ENCODE results near the gene WFIKKN1.

Gene WFIKKN1

DNA sequence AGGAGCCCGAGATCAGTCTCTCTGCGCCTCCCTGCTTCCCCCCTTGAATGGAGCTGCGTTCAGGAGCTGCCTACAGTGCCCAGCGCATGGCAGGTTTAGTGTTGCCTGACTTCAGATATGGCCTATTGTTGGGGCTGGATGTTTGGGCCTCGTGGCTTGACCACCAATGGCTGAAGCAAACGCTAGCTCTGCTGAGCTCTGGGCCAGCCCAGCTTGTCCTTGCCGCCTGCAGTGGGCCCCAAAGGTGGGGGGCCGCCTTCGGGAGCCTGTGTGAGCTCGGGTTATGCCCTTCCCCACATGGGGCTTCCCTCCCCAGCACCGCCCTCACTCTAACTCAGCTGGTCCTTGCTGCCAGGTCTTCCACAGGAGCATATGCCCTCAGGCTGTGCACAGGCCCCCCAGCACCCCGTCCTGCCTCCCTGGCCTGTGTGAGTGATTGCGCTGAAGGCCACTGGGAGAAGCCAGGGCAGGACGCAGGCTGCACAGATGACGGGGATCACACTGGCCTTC, 7.3 kb downstream of the WFIKKN1 start:
- DNase-seq, result no peak

DNA sequence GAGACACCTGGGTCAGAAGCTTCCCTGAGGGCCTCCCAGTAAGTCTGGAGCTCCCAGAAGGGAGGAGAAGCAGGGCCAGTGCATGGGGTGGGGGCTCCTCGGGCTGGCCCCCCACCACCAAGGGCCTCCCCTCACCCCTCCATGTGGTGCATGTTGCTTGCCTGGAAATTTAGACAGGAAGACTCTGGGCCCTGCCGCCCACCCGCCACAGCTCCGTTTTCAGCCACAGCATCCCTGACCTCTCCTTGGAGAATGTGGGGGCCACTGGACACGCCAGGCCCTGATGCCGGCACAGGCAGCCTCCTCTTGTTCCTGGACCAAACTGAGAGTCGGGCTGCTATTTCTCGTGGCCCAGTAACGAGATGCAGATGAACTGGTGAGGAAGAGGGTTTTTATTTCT, 8.1 kb downstream of the WFIKKN1 start:
- no peak for DNase-seq

DNA sequence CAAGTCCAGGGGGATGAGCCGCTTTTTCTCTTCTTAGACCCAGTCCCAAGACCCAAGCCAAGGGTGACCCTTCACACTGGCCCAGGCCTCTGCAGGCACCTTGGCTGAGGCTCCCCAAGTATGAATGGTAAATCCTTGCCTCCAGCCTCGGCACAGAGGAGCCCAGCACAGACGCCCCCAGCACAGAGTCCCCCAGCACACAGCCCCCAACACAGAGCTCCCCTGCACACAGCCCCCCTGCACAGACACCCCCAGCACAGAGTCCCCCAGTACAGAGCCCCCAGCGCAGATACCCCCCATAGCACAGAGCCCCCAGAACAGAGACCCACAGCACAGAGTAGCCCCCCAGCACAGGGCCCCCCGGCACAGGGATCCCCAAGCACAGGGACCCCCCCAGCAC, 9.8 kb downstream of the WFIKKN1 start:
- no peak for DNase-seq

DNA sequence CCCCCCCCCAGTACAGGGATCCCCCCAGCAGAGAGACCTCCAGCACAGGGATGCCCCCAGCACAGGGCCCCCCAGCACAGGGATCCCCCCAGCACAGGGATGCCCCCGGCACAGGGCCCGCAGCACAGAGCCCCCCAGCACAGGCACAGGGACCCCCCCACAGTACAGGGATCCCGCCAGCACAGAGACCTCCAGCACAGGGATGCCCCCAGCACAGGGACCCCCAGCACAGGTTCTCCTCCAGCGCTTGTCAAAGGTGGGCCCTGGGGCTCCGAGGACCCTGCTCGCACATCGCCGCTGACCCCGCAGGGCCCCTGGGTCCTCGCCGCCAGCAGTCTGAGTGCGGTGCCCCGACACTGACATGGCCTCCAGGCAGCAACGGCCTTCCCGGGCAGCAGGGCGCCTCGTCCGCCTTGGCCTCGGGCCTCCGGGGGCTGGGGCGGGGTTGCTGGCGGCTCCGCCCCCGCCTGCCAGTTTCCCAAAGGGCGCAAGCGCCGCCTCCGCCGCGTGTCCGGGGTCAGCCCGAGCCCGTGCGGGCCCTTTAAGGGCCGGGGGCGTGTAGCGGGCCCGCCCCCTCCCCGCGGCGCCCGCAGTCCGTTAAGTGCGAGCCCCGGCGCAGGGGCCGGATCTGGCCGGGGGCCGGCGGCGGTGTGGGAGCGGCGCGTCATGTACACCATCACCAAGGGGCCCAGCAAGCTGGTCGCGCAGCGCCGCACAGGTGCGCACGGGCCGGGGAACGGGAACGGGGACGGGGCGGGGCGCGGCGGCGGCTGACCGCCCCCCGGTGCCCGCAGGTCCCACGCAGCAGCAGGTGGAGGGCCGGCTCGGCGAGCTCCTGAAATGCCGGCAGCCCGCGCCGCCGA, 10.8 kb downstream of the WFIKKN1 start, which contains the start of gene MCRIP2:
Gene MCRIP2 (plus strand): TSS at position 503 of the 863 bp plus-strand sequence. CDS start 164 bp downstream, at position 667.
- DNase-seq, result peak; percentile 38

DNA sequence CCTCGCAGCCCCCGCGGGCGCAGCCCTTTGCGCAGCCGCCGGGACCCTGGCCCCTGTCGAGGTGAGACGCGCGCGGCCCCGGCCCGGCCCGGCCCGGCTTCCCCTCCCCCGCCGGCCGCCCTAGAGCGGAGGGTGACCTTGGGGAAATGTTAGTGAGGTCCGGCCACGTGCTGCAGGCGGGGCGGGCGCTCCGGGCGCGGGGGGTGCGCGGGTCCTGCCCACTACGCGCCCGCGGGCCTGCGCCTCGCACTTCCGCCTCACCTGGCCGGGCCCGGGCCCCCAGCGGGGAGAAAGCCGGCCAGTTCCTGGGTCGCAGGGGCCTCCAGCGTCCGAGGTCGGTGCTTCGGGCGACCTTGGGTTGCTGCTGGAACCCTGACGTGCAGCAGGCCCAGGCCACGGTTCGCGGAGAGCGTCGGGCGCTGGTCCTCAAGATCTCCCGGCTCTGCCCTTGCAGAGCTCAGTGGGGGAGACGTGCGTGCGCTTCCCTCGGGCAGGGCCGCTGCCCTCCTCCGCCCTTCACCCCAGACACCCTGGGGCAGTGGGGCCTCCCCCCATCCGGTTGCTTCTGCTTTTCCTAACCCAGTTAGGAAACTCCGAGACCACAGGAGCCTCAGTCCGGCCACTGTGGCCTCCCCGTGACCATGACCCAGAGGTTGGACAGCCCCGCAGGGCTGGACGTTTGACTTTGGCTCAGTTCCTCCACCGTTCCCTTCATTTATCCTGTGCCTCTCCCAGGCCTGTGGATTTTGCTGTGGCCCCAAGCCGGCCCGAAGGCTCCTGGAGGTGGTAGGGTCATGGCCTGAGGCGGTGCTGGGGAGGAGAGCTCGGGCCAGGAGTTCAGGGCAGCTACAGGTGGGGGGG, 11.6 kb downstream of the WFIKKN1 start:
- DNase-seq, result no peak

DNA sequence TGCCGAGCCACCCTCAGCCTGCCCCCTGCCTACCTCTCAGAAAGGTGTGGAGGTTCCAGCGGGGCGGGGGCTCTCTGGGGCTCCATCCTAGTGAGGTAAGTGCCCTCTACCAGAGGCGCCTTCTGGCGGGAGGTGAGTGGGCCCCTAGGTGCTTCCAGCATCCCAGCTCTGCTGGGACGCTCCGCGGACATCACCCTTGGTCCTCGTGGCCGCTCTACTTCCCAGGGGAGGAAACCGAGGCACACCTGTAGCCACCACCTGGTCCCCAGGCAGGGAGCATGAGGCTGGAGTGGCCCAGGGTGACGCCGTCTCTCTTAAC, 12.2 kb downstream of the WFIKKN1 start:
- DNase-seq, result no peak

DNA sequence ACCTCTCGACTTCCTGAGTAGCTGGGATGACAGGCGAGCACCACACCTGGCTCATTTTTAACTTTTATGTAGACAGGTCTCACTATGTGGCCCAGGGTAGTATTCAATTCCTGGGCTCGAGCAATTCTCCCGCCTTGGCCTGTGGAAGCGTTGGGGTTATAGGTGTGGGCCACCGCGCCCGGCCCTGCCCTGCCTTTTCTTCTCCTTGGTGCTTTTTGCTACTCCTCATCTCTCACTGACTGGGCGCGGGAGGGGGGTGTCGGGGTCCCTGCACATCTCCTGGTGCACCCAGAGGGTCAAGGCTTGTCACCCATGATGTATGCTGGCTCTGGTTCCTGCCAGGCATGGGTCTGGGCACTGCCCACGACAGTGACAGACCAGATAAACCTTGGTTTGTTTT, 13.8 kb downstream of the WFIKKN1 start:
- no peak for DNase-seq

DNA sequence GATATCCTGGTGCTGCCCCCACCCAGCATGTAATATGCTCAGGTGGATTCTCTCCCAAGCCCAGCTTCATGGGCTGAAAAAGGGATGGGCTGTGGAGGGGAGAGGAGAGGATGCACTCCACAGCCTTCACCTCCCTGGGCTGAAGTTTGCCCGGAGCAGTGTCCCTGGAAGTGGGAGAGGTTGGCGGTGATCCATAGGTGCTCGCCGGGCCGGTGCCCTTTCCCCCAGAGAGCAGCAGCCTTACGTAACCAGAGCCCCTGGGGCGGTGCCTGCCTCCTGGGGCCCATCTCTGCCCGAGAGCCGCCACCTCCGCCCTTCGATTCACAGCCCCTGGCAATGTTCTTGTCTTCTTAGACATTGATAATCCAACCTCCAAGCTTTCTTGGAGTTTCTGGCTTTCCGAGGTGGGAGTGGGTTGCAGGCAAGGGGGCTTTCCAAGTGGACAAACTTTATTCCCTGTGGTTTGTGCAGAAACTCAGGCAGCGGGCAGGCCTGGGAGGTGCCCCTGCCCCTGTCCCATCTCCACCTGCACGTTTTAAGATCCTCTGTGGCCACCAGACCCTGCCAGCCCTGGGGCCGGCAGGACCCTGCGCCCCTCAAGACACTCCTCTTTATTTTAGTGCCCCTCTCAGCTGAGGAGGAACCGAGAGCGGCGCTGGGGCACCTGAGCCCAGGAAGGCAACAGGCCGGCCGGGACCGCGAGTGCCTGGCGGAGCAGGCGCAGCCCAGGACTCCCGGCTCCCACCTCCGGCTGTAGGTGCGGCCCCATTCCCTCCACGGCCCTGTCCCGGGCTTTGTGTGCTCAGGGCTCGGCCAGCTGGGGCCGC, 15.3 kb downstream of the WFIKKN1 start:
- DNase-seq, result no peak

DNA sequence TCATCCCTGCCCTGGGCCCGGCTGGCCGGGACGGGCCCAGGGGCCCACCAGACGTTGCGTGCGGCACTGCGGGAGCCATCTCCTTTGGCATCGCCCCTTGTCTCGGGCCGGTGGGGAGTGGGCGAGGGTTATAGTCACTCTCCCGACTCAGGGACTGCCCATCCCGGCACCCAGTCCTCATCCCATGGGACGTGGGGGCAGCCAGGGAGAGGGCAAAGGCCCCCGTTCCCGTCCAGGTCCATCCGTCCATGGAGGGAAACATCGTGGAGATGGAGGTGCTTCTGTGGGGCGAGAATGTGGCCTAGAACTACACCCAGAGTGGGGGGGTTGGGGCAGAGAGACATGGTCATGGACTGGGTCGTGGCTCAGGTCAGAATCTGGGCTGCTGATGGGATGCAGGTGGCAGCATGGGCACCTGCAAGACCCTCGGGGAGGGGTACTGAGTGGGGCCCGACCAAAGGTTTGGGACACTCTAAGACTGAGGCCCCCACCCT, 15.9 kb downstream of the WFIKKN1 start:
- no peak for DNase-seq

DNA sequence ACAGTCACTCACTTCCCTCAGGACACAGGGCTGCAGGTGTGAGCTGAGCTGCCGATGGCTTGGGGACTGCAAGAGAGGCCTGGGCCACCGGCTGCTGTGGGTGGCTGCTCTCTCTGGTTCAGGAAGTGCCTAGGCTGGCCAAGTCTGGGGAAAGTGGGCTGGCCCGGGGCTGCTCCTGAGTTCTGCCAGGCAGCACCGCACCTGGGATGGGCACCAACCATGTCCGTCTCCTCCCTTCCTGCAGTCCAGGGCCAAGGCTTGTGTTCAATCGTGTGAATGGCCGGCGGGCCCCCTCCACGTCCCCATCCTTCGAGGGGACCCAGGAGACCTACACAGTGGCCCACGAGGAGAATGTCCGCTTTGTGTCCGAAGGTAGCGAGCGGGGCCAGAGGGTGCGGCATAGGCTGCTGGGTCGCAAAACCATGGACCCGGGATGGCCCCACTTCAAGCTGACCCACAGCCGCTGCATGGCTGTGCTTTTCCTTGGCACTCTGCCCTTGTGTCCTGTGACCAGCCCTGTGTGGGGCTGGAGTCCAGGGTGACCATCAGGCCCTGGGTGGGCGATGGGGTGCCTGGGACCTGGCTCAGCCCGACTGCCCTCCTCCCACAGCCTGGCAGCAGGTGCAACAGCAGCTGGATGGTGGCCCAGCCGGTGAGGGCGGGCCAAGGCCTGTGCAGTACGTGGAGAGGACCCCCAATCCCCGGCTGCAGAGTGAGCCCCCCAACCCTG, 16.6 kb downstream of the WFIKKN1 start:
- no peak for DNase-seq

DNA sequence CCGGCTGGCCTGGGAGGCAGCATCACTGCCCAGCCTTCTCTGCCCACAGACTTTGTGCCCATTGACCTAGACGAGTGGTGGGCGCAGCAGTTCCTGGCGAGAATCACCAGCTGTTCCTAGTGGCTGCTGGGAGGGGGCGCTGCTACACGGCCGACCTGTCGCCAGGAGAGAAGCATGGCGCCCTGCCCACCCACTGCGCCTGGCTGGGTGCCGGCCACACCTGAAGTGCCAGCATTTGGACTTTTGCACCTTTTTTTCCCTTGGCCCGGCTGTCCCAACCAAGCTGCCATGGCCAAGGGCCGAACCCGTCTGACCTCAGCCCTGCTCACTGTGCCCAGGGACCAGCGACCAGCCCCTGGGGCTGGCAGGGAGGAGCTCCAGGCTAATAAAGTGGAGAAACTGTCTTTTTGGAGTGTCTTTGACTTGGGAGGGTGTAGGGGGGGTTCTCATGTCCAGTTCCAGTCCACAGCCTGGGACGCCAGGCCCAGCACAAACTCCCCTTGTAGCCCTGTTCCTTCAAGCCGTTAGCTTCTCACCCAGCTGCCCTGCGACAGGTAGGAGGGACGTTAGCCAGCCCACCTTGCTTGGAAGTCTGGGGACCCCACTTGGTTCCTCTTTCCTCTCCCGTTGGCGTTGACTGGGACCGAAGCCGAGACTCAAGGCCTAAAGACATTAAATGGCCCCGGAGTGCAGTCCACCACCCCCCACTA, 17.4 kb downstream of the WFIKKN1 start:
- no peak for DNase-seq

DNA sequence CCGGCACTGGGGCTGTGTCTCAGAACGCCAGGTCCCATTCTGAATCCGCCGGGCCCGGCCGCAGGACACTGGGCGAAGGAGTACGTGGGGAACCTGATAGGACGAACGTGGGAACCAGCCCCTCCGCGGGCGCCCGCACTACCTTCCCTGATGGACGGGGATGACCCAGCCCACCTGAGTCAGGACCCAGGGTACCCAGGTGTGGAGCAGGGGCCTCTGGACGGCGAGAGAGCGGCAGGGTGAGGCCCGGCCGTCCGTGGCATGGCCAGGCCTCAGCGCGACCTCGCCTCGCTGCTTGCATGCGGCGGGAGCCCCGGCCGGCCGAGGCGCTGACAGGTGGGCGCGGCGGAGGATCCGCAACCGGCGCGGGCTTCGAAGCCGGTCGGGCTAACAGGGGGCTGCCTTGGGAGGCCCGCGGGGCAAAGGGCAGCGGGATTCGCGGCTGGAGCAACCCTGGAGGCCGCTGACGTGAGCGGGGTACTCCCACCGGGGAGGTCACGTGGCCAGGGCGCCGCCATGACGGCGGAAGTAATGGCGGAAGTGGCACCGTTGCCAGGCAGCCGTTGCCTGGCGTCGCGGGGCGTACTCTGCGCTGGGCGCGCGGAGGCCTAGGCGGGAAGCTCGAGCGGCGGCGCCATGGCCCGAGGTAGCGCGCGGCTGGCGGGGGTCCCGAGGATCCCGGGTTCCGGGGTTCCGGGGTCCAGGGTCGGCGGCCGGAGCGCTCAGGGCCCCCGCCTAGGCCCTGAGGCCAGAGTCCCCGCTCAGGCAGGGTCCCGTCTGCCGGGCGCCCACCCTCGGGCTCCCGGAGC, 18.2 kb downstream of the WFIKKN1 start, which contains the start of gene WDR90:
Gene WDR90 (plus strand): TSS at position 585 of the 809 bp plus-strand sequence. CDS start 52 bp downstream, at position 637.
- peak; percentile 95 for DNase-seq

DNA sequence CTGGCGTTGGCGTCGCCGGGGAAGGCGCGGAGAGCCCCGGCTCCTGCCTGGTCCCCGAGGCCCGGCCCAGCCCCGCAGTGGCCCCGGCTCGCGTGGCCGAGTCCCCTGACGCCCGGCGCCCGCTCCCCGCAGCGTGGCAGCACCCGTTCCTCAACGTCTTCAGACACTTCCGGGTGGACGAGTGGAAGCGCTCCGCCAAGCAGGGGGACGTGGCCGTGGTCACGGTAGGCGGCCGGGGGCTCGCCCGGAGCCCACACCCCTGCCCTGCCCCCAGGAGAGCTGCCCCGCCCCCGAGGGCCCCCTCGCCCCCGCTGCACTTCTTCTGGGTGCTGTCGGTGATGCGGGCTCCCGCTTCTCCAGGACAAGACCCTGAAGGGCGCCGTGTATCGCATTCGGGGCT, 18.8 kb downstream of the WFIKKN1 start:
- DNase-seq, result no peak

DNA sequence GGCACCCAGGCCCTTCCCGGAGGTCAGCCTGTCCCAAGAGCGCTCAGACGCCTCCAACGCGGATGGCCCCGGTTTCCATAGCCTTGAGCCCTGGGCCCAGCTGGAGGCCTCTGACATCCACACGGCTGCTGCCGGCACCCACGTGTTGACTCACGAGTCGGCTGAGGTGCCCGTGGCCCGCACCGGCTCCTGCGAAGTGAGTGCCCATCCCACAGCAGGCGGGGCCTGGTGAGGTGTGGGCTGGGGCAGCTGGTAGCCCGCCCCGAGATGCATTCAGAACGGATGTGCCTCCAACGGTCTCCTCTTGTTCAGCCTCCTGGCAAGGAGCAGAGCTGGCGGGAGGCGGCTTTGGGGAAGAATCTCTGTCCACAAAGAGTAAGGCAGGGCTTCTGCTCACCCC, 21.1 kb downstream of the WFIKKN1 start:
- DNase-seq, result no peak

DNA sequence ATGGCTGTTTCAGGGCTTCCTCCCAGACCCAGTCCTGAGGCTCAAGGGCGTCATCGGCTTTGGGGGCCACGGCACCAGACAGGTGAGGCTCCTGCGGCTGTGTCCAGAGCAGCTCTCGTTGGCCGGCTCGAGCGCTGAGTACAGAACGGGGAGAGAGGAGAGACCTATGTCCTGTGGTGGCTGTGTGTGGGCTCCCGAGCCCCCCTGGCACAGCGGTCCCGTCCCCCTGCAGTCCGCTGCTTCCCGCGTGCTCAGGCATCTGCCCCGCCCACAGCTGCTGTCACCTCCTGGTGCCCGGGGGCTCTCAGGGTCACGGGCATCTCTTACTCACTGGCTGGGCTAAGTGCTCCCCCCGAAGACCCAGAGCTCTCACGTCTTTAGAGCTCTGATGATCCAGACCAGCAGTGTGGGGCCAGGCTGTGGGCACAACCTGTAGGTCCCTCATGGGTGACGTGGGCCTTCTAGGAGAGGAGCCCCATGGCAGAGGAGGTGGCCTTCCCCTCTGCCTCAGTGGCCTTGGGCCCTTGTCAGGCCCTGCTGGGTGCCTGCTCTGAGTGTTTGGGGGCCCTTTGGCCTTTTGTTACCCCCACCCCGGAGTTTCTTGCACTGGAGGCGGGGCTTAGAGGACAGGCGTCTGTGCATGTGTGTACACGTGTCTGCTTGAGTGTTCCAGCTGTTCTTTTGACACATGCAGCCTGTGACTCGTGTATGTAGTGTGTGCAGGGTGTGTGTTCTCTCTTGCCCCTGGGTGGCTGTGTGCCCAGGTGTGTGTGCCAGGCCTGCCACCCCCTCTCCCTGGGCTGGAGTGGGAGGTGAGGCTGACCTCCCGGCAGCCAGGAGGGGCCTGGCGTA, 21.9 kb downstream of the WFIKKN1 start:
- DNase-seq, result no peak

DNA sequence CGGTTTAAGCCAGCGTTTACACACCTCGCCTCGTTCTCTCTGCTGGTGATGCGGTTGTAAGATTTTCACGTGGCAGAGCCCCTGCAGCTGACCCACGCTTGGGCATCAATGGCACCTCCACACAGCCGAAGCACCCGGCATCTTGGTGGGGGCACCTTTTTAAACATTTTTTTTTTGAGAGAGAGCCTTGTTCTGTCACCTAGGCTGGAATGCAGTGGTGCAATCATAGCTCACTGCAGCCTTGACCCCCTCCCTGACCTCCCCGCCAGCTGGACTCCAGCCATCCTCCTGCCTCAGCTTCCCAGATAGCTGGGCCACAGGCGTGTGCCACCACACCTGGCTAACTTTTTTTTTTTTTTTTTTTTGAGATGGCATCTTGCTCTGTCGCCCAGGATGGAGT, 23.2 kb downstream of the WFIKKN1 start:
- no peak for DNase-seq

DNA sequence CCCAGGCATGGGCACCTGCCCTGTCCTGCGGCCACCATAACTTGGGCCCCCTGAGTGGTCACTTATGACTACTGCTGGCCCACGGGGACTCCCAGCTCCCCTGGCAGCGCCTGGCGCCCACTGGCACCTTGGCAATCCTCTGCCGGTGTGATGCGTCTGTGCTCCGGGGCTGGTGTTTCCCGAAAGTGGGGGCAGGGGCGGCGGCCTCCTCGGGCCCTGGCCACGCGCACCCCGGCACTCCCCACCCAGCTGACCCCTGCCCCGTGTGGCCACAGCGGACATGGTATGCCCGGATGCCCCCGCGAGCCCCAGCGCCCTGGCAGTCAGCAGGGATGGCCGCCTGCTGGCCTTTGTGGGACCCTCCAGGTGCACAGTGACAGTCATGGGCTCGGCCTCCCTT, 26.7 kb downstream of the WFIKKN1 start:
- no peak for DNase-seq

DNA sequence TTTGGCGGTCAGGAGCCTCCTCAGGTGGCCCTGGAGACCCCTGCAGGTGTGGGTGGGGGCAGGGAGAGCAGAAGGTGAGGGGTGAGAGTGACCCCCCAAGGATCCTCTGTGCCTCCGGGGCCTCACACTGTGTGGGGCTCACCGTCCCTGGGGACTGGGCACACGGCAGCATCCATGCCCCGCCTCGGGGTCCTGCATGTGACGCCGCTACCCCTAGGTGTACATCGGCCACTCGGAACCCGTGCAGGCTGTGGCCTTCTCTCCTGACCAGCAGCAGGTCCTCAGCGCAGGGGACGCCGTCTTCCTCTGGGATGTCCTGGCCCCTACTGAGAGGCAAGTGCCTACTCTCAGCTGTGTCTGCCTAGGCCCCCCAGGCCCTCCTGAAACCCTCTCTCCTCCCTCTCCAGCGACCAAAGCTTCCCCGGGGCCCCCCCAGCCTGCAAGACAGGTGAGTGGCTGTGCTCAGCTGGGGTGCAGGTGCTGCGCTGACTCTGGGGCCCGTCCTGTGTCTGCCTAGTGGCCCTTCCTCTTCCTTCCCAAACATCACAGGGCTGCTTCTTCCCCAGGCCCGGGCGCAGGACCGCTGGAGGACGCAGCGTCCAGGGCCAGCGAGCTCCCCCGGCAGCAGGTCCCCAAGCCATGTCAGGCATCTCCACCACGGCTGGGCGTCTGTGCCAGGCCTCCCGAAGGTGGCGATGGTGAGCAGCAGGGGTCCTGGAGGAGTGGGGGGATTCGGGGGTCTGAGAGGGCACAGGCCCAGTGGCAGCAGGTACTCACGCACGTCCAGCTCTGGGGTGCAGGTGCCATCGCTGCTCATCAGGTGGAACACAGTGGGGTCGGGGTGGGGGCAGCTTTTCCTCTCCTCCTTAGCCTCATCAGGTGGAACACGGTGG, 28.1 kb downstream of the WFIKKN1 start:
- DNase-seq, result no peak
